Measurements from ENCODE around the gene NHLRC4.

Gene NHLRC4

DNA sequence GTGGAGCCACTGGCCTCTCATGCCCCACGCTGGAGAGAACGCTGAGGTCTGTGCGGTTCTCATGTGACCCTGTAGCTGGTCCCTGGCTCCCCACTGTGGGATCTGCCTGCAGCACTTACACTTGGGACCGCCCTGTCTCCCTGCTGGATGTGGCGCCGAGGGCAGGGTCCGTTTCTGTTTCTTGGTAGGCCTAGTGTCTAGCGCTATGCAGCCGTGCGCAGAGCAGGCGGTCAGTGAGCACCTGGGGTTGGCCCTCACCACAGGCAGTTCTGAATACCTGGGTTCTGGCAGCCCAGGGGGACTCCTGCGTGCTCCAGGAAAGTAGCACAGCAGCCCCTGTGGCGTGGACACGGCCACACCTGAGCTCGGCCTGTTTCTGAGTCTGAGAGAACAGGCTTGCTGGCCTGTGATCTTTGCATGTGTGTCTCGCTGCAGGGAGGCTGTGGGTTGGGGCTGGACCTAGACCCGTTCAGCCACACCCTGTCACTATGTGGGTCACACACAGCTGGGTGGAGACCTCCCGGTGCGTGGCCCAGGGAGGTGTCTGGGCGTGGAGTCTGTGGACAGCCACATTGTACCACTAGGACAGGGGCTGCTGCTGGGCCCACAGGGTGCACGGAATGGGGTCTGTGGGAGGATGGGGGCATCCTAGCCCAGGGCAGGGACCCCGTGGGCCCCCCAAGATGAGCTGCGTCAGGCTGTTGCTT, 36.5 kb upstream of the NHLRC4 start:
- no peak for DNase-seq

DNA sequence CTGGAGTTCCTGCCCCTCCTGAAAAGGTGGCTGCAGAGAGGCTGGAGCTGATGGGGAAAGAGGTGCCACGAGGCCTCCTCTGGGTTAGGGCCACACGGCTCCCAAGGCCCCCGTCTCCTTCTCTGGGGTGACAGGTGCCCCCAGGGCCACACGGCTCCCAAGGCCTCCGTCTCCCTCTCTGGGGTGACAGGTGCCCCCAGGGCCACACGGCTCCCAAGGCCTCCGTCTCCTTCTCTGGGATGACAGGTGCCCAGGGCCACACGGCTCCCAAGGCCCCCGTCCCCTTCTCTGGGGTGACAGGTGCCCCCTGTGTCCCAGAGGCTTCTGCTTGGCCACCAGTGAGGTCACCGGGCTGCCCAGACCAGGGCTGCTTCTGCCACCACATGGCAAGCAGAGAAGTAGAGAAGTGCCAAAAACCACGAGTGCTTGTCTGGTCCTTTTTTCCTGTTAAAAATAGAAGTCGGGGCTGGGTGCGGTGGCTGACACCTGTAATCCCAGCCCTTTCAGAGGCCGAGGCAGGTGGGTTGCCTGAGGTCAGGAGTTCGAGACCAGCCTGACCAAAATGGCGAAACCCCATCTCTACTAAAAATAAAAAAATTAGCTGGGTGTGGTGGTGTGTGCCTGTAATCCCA, 35.2 kb upstream of the NHLRC4 start:
- DNase-seq = no peak

DNA sequence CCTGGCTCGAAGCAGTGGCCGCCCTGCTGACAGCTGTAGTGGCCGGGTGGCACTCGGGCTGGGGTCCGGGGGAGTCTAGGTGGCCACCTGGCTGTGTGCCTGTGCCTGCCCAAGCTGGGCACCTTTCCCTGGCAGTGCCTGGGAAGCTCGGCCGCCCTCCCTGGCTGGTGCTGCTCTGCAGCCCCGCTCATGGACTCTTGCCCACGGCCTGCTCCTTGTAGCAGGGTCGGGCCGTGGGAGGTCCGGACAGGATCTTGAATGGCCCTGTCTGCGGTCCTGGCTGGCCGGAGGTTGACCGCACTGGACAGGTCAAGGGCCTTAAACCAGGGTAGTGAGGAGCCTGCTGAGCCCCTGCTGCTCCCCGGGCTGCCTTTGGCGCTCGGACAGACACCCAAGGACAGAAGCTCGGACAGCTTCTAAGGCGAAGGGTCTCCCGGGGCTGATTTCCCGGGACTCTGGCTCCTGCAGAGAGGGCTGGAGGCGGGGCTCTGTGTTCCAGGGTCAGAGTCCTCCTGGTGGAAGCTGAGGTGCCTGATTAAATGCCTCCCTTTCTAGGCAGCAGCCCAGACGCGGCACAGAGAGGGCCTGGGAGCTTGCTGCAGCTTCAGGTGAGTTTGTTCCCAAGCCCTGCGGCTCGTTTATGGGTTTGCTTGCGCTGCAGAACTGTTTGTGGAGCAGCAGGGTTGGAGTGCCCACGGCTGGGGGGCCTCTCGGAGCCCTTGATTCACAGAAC, 33.2 kb upstream of the NHLRC4 start:
- DNase-seq = no peak

DNA sequence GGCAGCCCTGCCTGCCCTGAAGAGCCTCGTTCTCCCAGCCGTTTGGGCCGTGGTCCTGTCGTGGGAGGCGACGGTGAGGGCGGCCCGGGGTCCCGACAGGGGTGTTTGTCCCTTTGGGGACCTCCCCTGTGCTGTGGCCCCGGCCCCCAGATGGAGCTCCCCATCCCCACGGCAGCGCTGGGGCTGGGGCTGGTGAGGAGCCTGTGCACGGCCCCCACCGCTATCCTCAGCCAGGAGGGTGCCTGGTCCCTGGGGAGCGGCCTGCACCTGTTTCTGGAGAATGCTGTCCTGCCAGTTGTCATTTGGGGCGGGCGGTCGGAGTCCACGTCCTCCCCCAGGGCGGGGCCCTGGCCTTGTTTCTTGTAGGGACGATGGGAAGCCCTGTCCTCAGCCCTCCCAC, 32.7 kb upstream of the NHLRC4 start:
- peak; percentile 59 for DNase-seq

DNA sequence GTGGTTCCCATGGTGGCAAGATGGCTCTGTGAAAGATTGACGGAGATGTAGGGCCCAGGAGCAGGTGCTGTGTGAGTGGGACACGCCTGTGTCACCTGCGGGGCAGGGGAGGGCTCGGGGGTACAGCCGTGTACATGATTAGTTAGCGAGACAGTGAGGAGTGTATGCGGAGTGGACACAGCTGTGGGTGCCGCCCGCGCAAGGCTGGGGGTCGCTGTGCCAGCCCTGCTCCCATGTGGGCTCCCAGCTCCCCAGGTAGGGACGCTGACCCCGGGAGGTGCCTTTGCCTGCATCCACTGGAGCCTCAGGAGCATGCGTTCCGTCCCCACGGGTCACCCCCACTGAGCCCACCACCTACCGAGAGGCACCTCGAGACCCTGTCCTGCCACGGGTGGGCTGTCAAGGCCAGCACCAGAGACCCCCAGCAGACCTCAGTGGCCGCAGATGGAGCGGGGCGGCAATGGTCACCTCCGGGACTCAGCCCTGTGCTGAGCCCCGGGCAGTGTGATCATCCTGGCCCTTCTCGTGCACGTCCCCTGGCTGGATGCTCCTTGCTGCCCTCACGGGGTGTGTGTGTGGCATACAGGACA, 31.9 kb upstream of the NHLRC4 start:
- DNase-seq = no peak

DNA sequence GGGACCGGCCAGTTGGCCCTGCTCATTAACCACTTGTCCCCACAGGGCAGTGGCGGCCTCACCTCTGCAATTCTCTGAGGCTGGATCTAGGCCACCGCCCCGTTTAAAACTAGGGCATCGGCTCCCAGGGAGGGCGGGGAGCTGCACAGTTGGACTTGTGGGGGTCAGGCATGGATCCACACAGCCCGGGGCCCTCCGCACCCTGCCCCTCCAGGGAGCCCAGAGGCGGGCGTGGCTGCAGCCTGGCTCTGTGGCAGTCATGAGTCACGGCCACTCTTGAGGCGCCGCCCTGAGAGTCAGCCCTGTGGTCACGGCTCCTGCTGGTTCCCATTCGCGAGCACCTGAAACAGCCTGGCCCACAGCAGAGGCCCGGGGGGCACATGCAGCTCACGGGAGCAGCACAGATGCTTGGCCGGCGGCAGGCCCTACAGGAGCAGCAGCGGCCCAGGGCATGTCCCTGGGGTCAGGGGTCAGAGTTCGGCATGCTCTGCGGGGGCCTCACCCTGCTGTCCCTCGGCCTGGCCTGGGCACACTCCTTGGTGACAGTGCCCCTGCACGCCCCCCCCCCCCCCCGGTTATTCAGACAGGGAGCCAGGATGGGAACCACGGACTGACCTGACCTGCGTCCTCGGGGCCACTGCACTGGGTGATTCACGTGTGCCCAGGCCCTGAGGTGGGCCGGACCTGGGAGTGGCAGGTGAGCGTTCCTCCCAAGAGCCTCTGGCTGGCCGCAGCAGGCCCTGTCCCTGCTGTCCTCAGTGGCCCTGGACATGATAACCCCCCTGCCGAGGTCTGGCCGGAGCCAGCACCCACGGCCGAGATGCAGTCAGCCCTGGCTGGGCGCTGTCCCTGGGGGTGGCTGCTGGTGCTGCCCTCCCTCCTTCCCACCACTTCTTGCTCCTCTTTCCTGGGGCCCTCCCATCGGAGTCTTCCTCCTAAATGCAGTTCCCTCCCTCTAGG, 31.1 kb upstream of the NHLRC4 start:
- no peak for DNase-seq

DNA sequence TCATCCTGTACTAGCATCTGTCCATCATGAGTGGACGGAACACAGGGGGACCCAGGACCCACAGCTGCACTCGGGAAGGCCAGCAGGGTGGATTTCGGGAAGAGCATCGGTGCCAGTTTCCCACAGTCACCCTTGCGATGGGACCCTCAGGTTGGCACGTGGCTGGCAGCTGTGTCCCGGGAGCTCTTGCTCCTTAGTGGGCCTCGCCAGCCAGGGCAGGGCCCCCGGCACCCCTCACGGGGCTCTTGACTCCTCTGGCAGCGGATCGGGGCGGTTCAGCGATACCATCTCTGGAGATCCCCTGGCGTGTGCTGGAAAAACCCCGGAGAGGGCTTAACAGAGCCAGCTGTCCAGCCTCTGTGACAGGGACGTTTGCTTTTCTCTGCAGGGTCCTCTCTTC, 30.1 kb upstream of the NHLRC4 start:
- DNase-seq = no peak

DNA sequence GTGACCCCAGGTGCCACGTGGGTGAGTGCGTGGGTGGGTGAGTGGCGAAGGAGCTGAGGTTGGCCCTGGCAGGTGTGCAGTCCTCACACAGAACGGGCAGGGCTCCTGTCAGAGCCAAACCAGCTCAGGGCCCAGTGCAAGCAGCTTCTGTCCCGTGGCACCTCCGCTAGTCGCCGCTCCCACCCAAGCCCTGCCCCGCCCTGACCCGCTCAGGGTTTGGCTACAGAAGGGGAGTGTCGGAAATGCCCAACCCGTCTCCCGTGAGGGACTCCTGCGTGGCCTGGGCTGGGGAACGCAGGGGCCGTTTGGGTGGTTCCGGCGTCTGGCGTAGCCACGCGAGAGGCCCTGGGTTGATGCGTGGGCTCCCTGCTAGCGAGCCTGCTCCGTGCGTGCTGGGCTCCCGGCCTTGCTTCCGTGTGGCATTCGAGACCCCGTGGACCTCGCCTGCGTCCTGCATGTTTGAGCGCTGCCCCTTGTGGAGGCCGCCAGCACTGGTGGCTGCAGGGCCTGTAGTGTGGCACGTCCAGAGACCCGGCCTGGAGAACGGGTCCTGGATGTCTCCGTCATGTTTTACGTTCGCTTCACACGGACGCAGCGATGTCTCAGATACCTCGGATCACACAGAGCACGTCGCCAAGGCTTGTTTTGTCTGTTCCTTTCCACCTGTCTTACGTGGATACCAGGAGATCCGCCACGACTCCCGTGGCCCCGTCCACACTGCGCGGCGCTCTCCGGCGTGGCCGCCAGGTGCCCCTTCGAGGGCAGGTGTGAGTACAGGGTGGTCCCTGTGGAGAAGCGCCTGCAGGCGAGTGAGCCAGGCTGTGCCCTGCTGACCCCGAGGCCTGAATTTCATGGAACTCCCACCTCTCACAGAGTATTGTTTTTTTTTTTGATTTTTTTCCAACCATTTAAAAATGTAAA, 29.1 kb upstream of the NHLRC4 start:
- DNase-seq = no peak

DNA sequence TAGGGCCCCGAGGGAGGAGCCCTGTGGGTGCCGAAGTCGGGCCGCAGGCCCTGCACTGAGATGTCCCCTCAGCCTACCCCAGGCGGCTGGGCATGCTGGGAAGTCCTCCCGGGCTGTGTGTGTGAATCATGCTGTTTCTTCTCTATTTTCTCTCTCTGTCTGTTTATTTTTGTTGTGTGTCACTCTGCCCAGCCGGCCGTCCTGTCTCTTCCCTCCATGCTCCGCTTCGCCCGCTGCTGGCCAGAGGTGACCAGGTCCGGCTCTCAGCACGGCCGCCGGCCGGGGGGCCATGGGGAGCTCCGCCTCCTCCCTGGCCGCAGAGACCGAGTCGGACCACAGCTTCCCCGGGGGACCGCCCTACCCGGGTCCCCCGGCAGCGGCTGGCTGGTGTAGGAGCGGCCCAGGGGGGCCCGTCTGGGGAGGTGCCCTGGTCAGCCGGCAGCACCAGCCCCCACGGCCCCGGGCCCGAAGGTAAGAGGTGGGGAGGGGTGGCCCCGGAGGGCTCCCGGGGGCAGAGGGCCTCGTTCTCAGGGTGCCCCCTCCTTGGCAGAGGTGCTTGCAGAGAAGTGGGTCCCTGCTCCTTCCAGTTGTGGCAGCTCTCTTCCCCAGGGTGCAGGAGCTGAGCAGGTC, 26.8 kb upstream of the NHLRC4 start:
- no peak for DNase-seq

DNA sequence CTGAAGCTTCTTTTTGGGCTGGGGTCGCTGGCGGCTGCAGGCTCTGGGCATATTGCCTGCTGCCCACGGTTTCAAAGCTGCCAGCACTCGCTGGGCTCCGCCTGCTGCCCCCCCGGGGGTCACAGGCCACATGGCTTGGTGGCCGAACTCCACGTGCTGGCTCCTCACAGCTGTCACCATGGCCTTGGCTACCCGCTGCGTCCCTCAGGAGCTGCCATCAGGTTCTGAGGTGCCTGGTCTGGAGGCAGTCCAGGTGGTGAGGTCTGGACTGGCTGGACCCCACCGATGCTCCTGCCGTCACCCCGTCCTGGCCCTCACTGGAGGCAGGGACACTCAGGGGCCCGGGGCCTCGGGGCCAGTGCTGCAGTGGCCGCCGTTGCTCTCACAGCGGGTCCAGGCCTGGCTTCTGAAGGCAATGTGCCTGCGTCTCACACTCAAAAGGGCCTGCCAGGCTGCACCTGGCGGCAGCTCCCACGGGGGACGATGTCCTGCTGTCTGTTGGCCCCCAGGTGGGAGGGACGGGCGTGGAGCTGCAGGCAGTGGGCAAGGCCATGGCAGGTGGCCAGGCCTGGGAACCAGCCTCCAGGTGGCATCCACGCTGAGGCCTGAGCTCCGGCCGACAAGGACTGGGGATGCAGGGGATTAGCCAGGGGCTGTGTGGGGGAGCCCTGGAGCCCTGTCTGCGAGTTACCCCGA, 26.0 kb upstream of the NHLRC4 start:
- no peak for DNase-seq

DNA sequence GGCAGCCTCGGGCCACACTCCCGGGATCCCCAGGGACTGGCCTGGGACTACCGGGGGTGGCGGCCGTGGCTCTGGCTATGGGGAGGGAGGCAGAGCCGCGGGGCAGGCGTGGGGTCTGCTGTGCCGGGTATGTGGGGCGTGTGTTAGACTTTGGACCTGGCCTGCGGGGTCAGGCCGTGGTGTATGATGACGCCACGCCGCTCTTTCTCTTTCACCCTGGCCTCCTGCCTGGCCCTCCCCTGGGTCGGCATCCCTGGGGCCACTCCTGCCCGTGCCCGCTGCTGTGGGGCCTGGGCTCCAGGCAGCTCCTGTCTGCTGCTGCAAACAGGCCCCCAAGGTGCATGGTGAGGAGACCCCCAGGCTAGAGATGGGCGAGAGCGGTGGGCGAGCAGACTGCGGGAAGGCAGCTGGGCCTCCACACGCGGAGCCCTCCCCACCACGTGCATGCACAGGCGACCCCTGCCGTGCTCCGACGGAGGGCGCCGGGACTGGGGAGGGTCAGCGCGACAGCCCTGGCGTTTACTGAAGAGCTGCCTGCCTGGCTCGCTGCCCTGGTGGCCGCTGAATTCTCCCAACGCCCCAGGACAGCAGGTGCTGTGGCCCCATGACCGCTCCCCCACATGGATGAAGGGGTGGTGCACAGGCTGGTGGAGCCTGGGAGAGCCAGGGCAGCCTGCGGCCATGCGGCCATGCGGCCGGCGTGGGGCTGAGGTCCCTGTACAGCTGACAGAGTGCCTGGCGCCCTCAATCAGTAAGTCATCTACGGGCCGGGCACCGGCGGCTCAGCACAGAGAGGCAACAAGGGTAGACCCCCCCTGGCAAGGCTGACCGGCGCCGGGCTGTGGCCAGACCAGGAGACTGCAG, 23.3 kb upstream of the NHLRC4 start:
- DNase-seq = no peak

DNA sequence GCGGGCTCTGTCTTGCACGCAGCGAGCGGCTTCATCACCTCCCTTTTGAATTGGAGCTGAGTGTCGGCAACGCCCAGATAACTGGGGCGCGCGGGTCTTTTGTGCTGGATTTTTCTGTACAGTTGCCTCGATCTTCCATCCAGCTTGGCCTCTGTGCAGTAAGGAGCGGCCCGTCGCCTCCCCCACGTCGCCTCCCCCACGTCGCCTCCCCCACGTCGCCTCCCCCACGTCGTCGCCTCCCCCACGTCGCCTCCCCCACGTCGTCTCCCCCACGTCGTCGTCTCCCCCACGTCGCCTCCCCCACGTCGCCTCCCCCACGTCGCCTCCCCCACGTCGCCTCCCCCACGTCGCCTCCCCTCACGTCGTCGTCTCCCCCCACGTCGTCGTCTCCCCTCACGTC, 22.3 kb upstream of the NHLRC4 start:
- no peak for DNase-seq

DNA sequence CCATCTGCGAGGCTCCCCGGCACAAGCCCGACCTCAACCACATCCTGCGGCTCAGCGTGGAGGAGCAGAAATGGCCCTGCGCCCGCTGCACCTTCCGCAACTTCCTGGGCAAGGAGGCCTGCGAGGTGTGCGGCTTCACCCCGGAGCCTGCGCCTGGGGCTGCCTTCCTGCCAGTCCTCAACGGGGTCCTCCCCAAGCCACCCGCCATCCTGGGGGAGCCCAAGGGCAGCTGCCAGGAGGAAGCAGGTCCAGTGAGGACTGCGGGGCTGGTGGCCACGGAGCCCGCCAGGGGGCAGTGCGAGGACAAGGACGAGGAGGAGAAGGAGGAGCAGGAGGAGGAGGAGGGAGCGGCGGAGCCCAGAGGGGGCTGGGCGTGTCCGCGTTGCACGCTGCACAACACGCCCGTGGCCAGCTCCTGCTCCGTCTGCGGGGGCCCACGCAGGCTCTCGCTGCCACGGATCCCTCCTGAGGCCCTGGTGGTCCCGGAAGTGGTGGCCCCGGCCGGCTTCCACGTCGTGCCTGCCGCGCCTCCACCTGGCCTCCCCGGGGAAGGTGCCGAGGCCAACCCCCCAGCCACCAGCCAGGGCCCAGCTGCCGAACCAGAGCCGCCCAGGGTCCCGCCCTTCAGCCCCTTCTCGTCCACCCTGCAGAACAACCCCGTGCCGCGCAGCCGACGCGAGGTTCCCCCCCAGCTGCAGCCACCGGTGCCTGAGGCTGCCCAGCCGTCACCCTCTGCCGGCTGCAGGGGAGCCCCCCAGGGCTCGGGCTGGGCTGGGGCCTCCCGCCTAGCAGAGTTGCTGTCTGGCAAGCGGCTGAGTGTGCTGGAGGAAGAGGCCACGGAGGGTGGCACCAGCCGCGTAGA, 19.7 kb upstream of the NHLRC4 start:
- DNase-seq = peak; percentile 62

DNA sequence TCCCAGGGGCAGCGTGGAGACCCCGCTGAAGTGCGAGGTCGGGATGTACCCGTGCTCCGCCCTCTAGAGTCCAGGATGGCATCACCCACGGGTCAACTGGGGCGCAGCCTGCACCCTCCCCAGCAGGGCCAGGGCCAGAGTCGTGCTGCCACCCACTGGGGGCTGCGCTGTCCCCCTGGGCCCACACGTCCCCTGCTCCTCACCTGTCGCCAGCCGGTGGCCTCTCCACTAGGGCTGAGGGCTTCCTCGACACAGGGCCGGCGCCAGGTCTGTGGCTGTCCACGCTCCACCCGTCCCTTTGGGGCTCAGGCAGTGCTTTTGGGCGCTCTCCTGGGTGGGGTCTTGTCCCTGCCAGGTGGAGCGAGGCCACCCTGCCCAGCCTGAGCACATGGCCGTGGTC, 18.2 kb upstream of the NHLRC4 start:
- no peak for DNase-seq

DNA sequence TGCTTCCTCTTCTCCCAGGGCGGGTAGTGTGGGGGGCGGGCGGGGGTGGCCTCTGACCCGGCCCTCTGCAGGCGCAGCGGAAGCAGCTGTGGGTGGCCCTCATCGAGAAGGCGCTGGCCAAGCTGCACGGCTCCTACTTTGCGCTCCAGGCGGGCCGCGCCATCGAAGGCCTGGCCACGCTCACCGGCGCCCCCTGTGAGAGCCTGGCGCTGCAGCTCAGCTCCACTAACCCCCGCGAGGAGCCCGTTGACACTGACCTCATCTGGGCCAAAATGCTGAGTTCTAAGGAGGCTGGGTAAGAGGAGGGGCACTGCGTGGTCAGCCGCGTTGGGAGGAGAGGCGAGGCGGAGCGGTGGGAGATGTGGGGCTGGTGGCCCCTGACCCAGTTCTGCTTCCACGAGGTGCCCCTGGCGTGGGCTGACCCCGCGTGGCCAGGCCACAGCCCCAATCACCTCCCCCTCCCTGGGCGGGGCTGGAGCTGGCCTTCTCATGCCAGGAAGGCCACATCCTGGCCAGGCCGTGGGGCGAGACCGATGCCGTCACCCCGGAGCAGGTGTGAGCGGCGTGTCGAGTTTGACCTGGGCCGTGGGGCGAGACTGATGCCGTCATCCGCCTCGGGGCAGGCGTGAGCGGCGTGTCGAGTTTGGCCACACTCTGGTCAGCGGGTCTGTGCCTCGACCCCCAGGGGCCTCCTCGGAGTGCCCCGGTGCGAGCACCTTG, 17.1 kb upstream of the NHLRC4 start:
- no peak for DNase-seq

DNA sequence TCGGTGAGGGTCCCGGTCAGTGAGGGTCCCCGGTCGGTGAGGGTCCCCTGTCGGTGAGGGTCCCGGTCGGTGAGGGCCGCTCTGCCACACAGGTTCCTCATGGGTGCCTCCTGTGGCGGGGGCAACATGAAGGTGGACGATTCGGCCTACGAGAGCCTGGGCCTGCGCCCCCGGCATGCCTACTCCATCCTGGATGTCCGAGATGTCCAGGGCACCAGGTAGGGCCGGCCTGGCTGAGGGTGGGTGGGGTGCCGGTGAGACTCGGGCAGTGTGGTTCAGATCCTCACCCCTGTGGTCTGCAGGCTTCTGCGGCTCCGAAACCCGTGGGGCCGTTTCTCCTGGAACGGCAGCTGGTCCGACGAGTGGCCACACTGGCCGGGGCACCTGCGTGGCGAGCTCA, 15.6 kb upstream of the NHLRC4 start:
- DNase-seq = no peak

DNA sequence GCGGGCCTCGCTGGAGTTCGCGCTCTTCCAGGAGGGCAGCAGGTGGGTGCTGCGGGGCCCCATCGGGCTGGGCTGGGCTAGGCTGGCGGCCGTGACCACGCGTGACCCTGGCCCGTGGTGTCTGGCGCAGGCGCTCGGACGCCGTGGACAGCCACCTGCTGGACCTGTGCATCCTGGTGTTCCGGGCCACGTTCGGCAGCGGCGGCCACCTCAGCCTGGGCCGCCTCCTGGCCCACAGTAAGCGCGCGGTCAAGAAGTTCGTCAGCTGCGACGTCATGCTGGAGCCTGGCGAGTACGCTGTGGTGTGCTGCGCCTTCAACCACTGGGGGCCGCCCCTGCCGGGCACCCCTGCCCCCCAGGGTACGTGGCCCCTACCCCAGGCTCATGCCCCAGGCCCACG, 14.6 kb upstream of the NHLRC4 start:
- DNase-seq = no peak

Measured in right hindlimb (tissue), 1 donor.